Gastrocnemius medialis (tissue), 4 donors: Measurements from ENCODE around the gene SSBP2. TPM values are rescaled to one million over a fixed set of nuclear protein-coding genes. Genes with fewer than 3 reads are reported as not detected.

Source experiments
- ATAC-seq, 2 donors: fragments of 150-250 bp; one replicate each; pipeline ENCODE4 v1.9.1; 2016
- DNase-seq, 2 donors: peaks; one replicate each; pipeline ENCODE4 v3.0.0-alpha.2; 2019
- H3K27ac ChIP-seq, 4 donors: fragments of 200-600 bp; sonication (generic); 1 replicate in 1 of 4; 2 replicates in 3 of 4; pipeline ENCODE4 v1.5.1; 2016 to 2018; ENCODE audit warnings: mild to moderate bottlenecking in 2 of 4, moderate library complexity in 1 of 4
- H3K27me3 ChIP-seq, 3 donors: fragments of 200-600 bp; sonication (generic) in 2 of 3; 1 replicate in 1 of 3; 2 replicates in 2 of 3; pipeline versions ENCODE4 v1.5.1 to v1.6.0; 2016 to 2019; ENCODE audit warnings: mild to moderate bottlenecking in 1 of 3, moderate library complexity in 1 of 3
- H3K36me3 ChIP-seq, 2 donors: fragments of 200-600 bp; sonication (generic) in 1 of 2; one replicate each; pipeline ENCODE4 v1.5.1; 2017 to 2018
- H3K4me1 ChIP-seq, 2 donors: fragments of 200-600 bp; sonication (generic) in 1 of 2; one replicate each; pipeline ENCODE4 v1.5.1; 2016 to 2017; ENCODE audit warnings: mild to moderate bottlenecking in 2 of 2
- H3K4me3 ChIP-seq, 4 donors: fragments of 200-600 bp; sonication (generic) in 3 of 4; 1 replicate in 1 of 4; 2 replicates in 3 of 4; pipeline ENCODE4 v1.5.1; 2016 to 2019; ENCODE audit warnings: mild to moderate bottlenecking in 2 of 4
- H3K9me3 ChIP-seq, 3 donors: fragments of 200-600 bp; sonication (generic) in 2 of 3; 1 replicate in 1 of 3; 2 replicates in 2 of 3; pipeline ENCODE4 v1.5.1; 2016 to 2019
- POLR2A ChIP-seq, 2 donors: fragments of 450-650 bp; IDR thresholded peaks; one replicate each; pipeline ENCODE4 v1.6.1; 2017; ENCODE audit warnings: antibody characterized with exemption in 2 of 2, mild to moderate bottlenecking in 2 of 2, moderate library complexity in 2 of 2
- in situ Hi-C, 4 donors: fragments of 200-750 bp; cut with MboI; loops; one replicate each; pipeline versions ENCODE4 v1.15.0 to v1.8.0; 2017; ENCODE audit warnings: low sequenced_read_pairs in 4 of 4
- intact Hi-C: fragments of 100-400 bp; cut with DNase I; formaldehyde crosslinking; loops from one replicate; pipeline ENCODE4 v1.15.1; 2023; ENCODE audit warnings: low total_unique reads
- total RNA-seq, 4 donors: library from RNA; depleted of rRNA; stranded (reverse); fragments of >200 nt; gene quantifications; one replicate each; pipeline versions ENCODE4 v1.1.0 to v1.2.3, GENCODE V29; 2016
- TF ChIP-seq, protein P1 (sequence below), 5 experiments: fragments of 450-650 bp in 3 of 5; fragments of 200-600 bp in 2 of 5; sonication (generic) in 2 of 5; IDR thresholded peaks in 4 of 5; conservative IDR thresholded peaks in 1 of 5; 1 replicate in 4 of 5; 2 replicates in 1 of 5; pipeline ENCODE4 v1.5.1; 2016 to 2019; ENCODE audit warnings: antibody characterized with exemption in 5 of 5, mild to moderate bottlenecking in 3 of 5, moderate library complexity in 3 of 5

SSBP2 gene
- total RNA-seq, 4 donors from 2014 or later: 30.4 to 66.5 (median 40.5) TPM

DNA sequence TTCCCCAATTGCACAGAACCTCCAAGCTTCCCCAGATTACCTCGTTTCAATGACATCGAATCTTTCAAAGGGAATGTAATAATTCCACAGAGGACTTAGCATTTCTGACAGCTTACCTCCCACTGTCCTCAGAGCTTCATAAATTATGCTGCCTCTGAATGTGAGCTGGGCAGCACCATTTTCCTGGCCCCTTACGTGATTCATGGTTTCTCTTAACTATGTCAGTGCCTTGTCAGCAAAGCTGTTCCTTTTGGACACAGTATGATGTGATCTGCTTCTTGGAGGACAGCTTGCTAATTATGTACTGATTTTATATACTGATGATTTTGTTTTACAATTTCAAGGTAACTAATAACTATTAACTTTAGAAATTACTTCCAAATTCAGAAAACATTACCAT lies 27.7 kb upstream of the SSBP2 start:
- peak in 1 of 2 donors; percentile 37 for ATAC-seq
- in situ Hi-C loops (no loop called here), intact Hi-C loops (loop anchor here (2.0 kb wide), 1 partner anchor 18 kb away; no protein-coding TSS in a partner anchor)
- no peak for DNase-seq
- Histone ChIP-seq H3K27me3 (no peaks in the 10 kb centered on the region), H3K9me3 (no peaks in the 10 kb centered on the region), H3K27ac (peak overlapping the region; percentile 63 to 80 (median 70)), H3K4me3 (peak overlapping the region; percentile 30 to 39 (median 33)), H3K36me3 (no peaks in the 10 kb centered on the region), H3K4me1 (peaks cover 28 to 37% of the 10 kb centered on the region in 2 donors)
- TF ChIP-seq, protein P1, sequence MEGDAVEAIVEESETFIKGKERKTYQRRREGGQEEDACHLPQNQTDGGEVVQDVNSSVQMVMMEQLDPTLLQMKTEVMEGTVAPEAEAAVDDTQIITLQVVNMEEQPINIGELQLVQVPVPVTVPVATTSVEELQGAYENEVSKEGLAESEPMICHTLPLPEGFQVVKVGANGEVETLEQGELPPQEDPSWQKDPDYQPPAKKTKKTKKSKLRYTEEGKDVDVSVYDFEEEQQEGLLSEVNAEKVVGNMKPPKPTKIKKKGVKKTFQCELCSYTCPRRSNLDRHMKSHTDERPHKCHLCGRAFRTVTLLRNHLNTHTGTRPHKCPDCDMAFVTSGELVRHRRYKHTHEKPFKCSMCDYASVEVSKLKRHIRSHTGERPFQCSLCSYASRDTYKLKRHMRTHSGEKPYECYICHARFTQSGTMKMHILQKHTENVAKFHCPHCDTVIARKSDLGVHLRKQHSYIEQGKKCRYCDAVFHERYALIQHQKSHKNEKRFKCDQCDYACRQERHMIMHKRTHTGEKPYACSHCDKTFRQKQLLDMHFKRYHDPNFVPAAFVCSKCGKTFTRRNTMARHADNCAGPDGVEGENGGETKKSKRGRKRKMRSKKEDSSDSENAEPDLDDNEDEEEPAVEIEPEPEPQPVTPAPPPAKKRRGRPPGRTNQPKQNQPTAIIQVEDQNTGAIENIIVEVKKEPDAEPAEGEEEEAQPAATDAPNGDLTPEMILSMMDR (IDR thresholded peaks at IDR 0.05 in 4 of 5, conservative IDR thresholded peaks at IDR 0.05 in 1 of 5): no peak
- TF ChIP-seq POLR2A (IDR thresholded peaks at IDR 0.05): no peak

DNA sequence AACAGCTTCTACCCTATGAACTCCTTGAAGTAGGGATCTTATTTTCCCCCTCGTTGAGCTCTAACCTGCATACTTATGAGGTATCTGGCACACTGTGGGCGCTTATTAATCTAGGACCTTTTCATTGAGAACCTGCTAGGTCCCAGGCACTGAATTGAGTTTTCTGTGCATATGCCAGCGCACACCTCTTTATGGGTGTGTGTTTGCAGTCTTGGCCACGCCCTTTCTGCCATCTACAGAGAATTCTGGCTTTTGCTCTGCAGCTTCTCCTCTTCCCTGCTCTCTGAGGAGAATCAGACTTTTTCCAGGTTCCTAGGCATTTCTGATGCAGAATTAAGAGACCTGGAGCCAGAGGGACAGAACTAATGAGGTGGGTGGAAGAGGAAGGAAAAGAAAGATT lies 25.4 kb upstream of the SSBP2 start:
- in situ Hi-C loops: no loop called here
- DNase-seq: no peak
- intact Hi-C loops: no loop called here

DNA sequence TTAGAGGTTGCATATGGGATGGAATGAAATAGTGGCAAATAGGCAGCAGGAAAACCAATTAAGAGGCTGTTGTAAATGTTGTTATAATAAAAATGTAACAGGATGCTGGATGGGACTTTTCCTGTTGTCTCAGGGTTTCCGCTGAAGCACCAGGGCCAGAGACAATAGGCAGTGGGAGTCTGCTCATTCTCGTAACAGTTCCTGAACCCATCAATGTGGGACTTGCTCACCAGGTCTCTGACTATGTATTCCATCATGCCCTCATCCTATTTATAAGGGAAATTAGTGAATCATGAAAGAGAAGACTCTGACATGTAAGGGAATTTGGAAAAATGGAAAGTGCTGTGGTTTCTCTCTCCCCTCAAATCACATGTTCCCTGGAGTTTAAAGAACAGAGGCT lies 23.5 kb upstream of the SSBP2 start:
- Histone ChIP-seq H3K9me3 (no peaks in the 10 kb centered on the region), H3K36me3 (no peaks in the 10 kb centered on the region), H3K4me3 (no peak overlapping the region), H3K27ac (peak overlapping the region in 3 of 4 donors; percentile 50 to 64 (median 62)), H3K4me1 (peaks cover 12 to 27% of the 10 kb centered on the region in 2 donors), H3K27me3 (no peaks in the 10 kb centered on the region)
- intact Hi-C loops: no loop called here
- TF ChIP-seq POLR2A (IDR thresholded peaks at IDR 0.05): no peak
- TF ChIP-seq, protein P1 (IDR thresholded peaks at IDR 0.05 in 4 of 5, conservative IDR thresholded peaks at IDR 0.05 in 1 of 5): no peak
- no peak for DNase-seq
- in situ Hi-C loops: loop anchor here in 1 of 4 donors (25.0 kb wide), 1 partner anchor 388 kb away; no protein-coding TSS in a partner anchor
- no peak for ATAC-seq

More for the DNA sequence above, 25.4 kb upstream of the SSBP2 start:
- no peak for ATAC-seq
- no peaks in the 10 kb centered on the region for H3K9me3 ChIP-seq
- H3K27ac ChIP-seq: no peak overlapping the region
- TF ChIP-seq, protein P1 (IDR thresholded peaks at IDR 0.05 in 4 of 5, conservative IDR thresholded peaks at IDR 0.05 in 1 of 5): no peak
- no peak for TF ChIP-seq POLR2A (IDR thresholded peaks at IDR 0.05)
- no peaks in the 10 kb centered on the region for H3K36me3 ChIP-seq
- no peak overlapping the region for H3K4me3 ChIP-seq
- H3K4me1 ChIP-seq: peaks cover 19 to 34% of the 10 kb centered on the region in 2 donors
- H3K27me3 ChIP-seq: no peaks in the 10 kb centered on the region

DNA sequence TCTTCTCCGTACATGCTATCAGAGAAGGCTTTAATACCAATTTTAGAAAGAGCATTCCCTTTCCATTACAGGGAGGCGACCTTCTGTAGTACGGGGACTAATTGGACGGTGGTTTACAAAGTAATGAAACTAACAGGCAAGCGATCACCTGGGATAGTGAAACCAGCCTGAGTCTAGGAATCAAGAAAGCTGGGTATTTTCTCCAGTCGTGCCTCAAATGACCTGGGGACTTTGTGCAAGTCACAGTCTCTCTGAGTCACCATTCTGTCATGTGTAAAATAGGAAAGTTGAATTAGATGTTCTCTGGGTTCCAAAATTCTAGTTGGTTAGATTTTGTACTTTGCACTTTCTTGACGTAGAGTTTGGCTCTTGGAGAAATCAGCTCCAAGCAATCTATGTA lies 22.7 kb upstream of the SSBP2 start:
- Histone ChIP-seq H3K9me3 (no peaks in the 10 kb centered on the region), H3K27me3 (no peaks in the 10 kb centered on the region), H3K4me3 (no peak overlapping the region), H3K36me3 (no peaks in the 10 kb centered on the region), H3K4me1 (peaks cover 4 to 20% of the 10 kb centered on the region in 2 donors), H3K27ac (peak overlapping the region; percentile 47 to 64 (median 56))
- in situ Hi-C loops (loop anchor here in 1 of 4 donors (25.0 kb wide), 1 partner anchor 389 kb away; no protein-coding TSS in a partner anchor), intact Hi-C loops (no loop called here)
- no peak for DNase-seq
- TF ChIP-seq, protein P1 (IDR thresholded peaks at IDR 0.05 in 4 of 5, conservative IDR thresholded peaks at IDR 0.05 in 1 of 5): no peak
- no peak for TF ChIP-seq POLR2A (IDR thresholded peaks at IDR 0.05)
- peak in 1 of 2 donors; percentile 68 for ATAC-seq
